Panc1 (cell line): Measurements from ENCODE around the gene BICRAL. TPM values are rescaled to one million over a fixed set of nuclear protein-coding genes. Genes with fewer than 3 reads are reported as not detected.
"Not testable (repeated sequence)": the region's sequence is repeated elsewhere in the genome, so short reads cannot be mapped to it uniquely, and the experiment has no call there.

Experiments used
- ATAC-seq: fragments of 200-7000 bp; cut with Tn5 transposase; 2 replicates; pipeline ENCODE4 v1.9.1; 2020; ENCODE audit warnings: mild to moderate bottlenecking, moderate library complexity
- BruUV-seq: library from RNA; stranded (reverse); fragments of 400-500 nt; replicated peaks from 2 replicates; lab custom pipeline; 2021; lab: Mats Ljungman, UMichigan
- CTCF ChIA-PET: fragments of 300-600 bp; sonication (Branson Sonifier 250); formaldehyde crosslinking; loops from one replicate; lab custom pipeline; 2022; ENCODE audit warnings: antibody characterized with exemption; lab: Charles Lee
- POLR2A ChIA-PET: fragments of 300-600 bp; sonication (Branson Sonifier 250); formaldehyde crosslinking; loops from one replicate; lab custom pipeline; 2022; ENCODE audit warnings: antibody characterized with exemption; lab: Charles Lee
- DNase-seq: peaks from one replicate; pipeline ENCODE4 v3.0.0-alpha.2; 2010; ENCODE audit warnings: low read depth, low spot score
- H3K27ac ChIP-seq: 2 replicates; pipeline ENCODE4 v1.5.1; 2011; ENCODE audit warnings: mild to moderate bottlenecking, low read length, inconsistent platforms
- H3K27me3 ChIP-seq: fragments of 200-500 bp; sonication (Bioruptor generic); 2 replicates; pipeline ENCODE4 v1.6.0; 2014; ENCODE audit warnings: low read length, inconsistent platforms; ENCODE audit not compliant: control insufficient read depth, insufficient read depth
- H3K36me3 ChIP-seq: fragments of 200-500 bp; sonication (Bioruptor generic); 2 replicates; pipeline ENCODE4 v1.5.1; 2014; ENCODE audit warnings: inconsistent platforms, mild to moderate bottlenecking, low read length, moderate library complexity; ENCODE audit not compliant: control insufficient read depth, insufficient read depth
- H3K4me1 ChIP-seq: 2 replicates; pipeline ENCODE4 v1.5.1; 2011; ENCODE audit warnings: inconsistent platforms, mild to moderate bottlenecking, low read length, moderate library complexity; ENCODE audit not compliant: control insufficient read depth, insufficient read depth
- H3K4me3 ChIP-seq, 2 experiments: 2 replicates each; pipeline ENCODE4 v1.5.1; 2011 to 2012; ENCODE audit warnings: low read depth in 2 of 2, low read length in 2 of 2, mild to moderate bottlenecking in 2 of 2, inconsistent platforms in 1 of 2, moderate library complexity in 1 of 2
- H3K9me3 ChIP-seq: fragments of 200-500 bp; sonication (Bioruptor generic); 2 replicates; pipeline ENCODE4 v1.5.1; 2014; ENCODE audit warnings: low read depth, mild to moderate bottlenecking, inconsistent platforms, low read length, moderate library complexity; ENCODE audit not compliant: control insufficient read depth, insufficient read depth
- CTCF ChIP-seq: fragments of 450-650 bp; IDR thresholded peaks from 2 replicates; pipeline ENCODE4 v1.5.1; 2017; ENCODE audit warnings: mild to moderate bottlenecking
- POLR2AphosphoS5 ChIP-seq: IDR thresholded peaks from 2 replicates; pipeline ENCODE4 v1.6.1; 2012; ENCODE audit warnings: mild to moderate bottlenecking, low read depth, low read length, moderate library complexity
- REST ChIP-seq, 2 experiments: IDR thresholded peaks; 2 replicates each; pipeline ENCODE4 v1.6.1; 2011 to 2012; ENCODE audit warnings: low read depth in 2 of 2, control low read depth in 1 of 2, low read length in 1 of 2, mild to moderate bottlenecking in 1 of 2, moderate library complexity in 1 of 2; ENCODE audit not compliant: insufficient read depth in 1 of 2
- SIN3A ChIP-seq: IDR thresholded peaks from 2 replicates; pipeline ENCODE4 v1.6.1; 2012; ENCODE audit warnings: low read depth, mild to moderate bottlenecking, low read length, moderate library complexity, borderline replicate concordance; ENCODE audit not compliant: insufficient read depth
- TCF7L2 ChIP-seq: IDR thresholded peaks from 2 replicates; pipeline ENCODE4 v1.6.1; 2011; ENCODE audit warnings: mild to moderate bottlenecking, low read depth, low read length, inconsistent platforms
- in situ Hi-C: cut with HindIII; loops from 2 replicates; pipeline ENCODE4 v1.10.0; 2016; ENCODE audit warnings: low sequenced_read_pairs, low pct_unique_long_range_greater_than_20kb
- intact Hi-C: fragments of 100-400 bp; cut with micrococcal nuclease; formaldehyde crosslinking; loops from one replicate; pipeline ENCODE4 v1.10.0; 2022; ENCODE audit not compliant: unreplicated experiment
- total RNA-seq: library from RNA; stranded (reverse); gene quantifications from one replicate; pipeline ENCODE4 v1.2.1, GENCODE V29; 2021; ENCODE audit not compliant: unreplicated experiment

BICRAL gene
- total RNA-seq, 1 experiment from 2014 or later = 12.9 TPM

- ATAC-seq (no peak), DNase-seq (no peak)
- peaks cover 26% of the 10 kb centered on the region for H3K36me3 ChIP-seq
- no TSS peak for BruUV-seq
- no peaks in the 10 kb centered on the region for H3K27me3 ChIP-seq
- peaks cover 6% of the 10 kb centered on the region; the same call in 1 of the 2 replicates for H3K4me1 ChIP-seq
- intact Hi-C loops = no loop called here
- TF ChIP-seq POLR2AphosphoS5 = no peak
- TF ChIP-seq SIN3A = no peak
- no peak for TF ChIP-seq CTCF
- TF ChIP-seq REST (IDR thresholded peaks at IDR 0.05; ENCODE audit: insufficient read depth in 1 of 2, low read depth in 2 of 2, low read length in 1 of 2) = no peak
- TF ChIP-seq TCF7L2 = no peak
- H3K9me3 ChIP-seq = no peaks in the 10 kb centered on the region
- in situ Hi-C loops = no loop called here
- H3K4me3 ChIP-seq = no peak overlapping the region
- CTCF ChIA-PET = no interaction called here
- POLR2A ChIA-PET = interaction anchor here (0.6 kb wide), 1 partner anchor 594 kb away, joined by 8 read pairs; no protein-coding TSS in a partner anchor
- H3K27ac ChIP-seq = no peak overlapping the region
Observed at GRCh38 chr6:42885702-42886101, 103.8 kb downstream of the BICRAL start.

- H3K9me3 ChIP-seq, H3K4me3 ChIP-seq, BruUV-seq, H3K27me3 ChIP-seq, H3K4me1 ChIP-seq, ATAC-seq, POLR2A ChIA-PET, in situ Hi-C loops, H3K27ac ChIP-seq, CTCF ChIA-PET, DNase-seq, intact Hi-C loops: not testable (repeated sequence)
- H3K36me3 ChIP-seq = peaks cover 23% of the 10 kb centered on the region
Observed at GRCh38 chr6:42888201-42888600, 106.3 kb downstream of the BICRAL start.

DNA sequence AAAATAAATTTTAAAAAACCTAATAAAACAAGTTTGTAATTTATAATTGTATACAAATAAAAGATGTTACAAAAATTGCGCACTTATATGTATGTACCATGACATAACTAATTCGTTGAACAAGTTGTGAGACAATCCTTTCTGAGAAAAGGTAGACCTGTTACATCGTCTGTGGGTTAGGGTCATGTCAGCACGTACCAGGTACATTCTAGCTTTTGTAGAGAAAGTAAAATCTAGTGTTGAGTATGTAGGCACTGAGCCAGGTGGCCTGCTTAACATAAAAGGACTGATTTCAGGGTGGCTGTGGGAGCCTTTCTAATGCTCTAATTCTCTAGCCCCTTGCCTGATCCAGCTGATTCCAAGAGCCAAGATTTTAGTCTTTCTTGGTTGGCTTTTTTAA lies 108.0 kb downstream of the BICRAL start:
- ATAC-seq = no peak
- in situ Hi-C loops = no loop called here

More for the DNA sequence above, 108.0 kb downstream of the BICRAL start:
- CTCF ChIA-PET = no interaction called here
- TF ChIP-seq REST (IDR thresholded peaks at IDR 0.05; ENCODE audit: insufficient read depth in 1 of 2, low read depth in 2 of 2, low read length in 1 of 2) = no peak
- no peak for TF ChIP-seq TCF7L2
- no peak for TF ChIP-seq SIN3A
- TF ChIP-seq CTCF = no peak
- no peak for TF ChIP-seq POLR2AphosphoS5
- POLR2A ChIA-PET = no interaction called here
- Histone ChIP-seq H3K27me3 (no peaks in the 10 kb centered on the region), H3K4me1 (peaks cover 3% of the 10 kb centered on the region; the same call in 1 of the 2 replicates), H3K36me3 (peaks cover 8% of the 10 kb centered on the region), H3K27ac (peak overlapping the region; percentile 96), H3K4me3 (peak overlapping the region; percentile 85 to 92), H3K9me3 (no peaks in the 10 kb centered on the region)
- BruUV-seq = no TSS peak
- no peak for DNase-seq
- intact Hi-C loops = no loop called here
